ENCODE data around the gene RABGEF1. TPM values are rescaled to one million over a fixed set of nuclear protein-coding genes. Genes with fewer than 3 reads are reported as not detected.
"Not testable (repeated sequence)": the region's sequence is repeated elsewhere in the genome, so short reads cannot be mapped to it uniquely, and the experiment has no call there.

The RABGEF1 gene
- polyA plus RNA-seq, 5 donors: 29.4 to 38.8 (median 36.8) TPM

GRCh38 chr7:66847523-66847855 lies 107.0 kb downstream of the RABGEF1 start:
- DNase-seq: not testable (repeated sequence)

- no peak for DNase-seq
Observed at GRCh38 chr7:66847879-66848790, 107.6 kb downstream of the RABGEF1 start.

DNA sequence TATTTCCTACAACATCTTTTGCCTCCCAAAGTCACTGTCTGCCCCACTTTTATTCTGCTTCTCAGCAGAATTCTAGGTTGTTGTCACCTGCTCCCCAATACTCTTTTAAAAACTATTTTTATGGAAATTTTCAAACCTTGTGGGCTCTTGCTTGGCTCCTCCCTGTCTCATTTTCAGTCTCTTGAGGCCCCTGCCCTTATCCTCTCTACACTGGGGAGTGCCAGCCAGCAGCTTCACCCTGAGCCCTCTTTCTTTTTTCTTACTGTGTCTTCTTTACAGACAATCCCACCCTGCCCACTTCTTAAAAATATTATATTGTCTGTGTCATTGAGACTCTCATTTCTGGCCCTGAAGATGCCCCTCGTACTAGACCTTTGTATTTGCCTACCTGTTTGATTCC lies 118.8 kb downstream of the RABGEF1 start:
- DNase-seq: no peak

- no peak for DNase-seq
Observed at GRCh38 chr7:66859794-66860645, 119.5 kb downstream of the RABGEF1 start.

- no peak for DNase-seq
Observed at GRCh38 chr7:66860767-66861166, 120.2 kb downstream of the RABGEF1 start.

Other genes starting within 250 kb of the RABGEF1 start
- gene KCTD7, start 111.9 kb upstream of the RABGEF1 start, polyA plus RNA-seq (ENCODE audit: insufficient read depth in 1 of 5, insufficient read length in 5 of 5, low replicate concordance in 1 of 5): 10 to 100 TPM; 25.3 to 32.4 (median 30.3) TPM
- 10 to 100 TPM; 74.2 to 89.7 (median 74.8) TPM for gene TMEM248, start 180.5 kb downstream of the RABGEF1 start, polyA plus RNA-seq (ENCODE audit: insufficient read depth in 1 of 5, insufficient read length in 5 of 5, low replicate concordance in 1 of 5)

Data from right lung (tissue), 5 donors.